HG03066 (cell line): ENCODE results near the gene ZMIZ2.
"Not testable (repeated sequence)": the region's sequence is repeated elsewhere in the genome, so short reads cannot be mapped to it uniquely, and the experiment has no call there.

ENCODE experiments used
- ATAC-seq: cut with Tn5 transposase; IDR thresholded peaks from one replicate; pipeline ENCODE4 v1.9.1; 2021; ENCODE audit warnings: low read depth; ENCODE audit not compliant: unreplicated experiment

ZMIZ2 gene

DNA sequence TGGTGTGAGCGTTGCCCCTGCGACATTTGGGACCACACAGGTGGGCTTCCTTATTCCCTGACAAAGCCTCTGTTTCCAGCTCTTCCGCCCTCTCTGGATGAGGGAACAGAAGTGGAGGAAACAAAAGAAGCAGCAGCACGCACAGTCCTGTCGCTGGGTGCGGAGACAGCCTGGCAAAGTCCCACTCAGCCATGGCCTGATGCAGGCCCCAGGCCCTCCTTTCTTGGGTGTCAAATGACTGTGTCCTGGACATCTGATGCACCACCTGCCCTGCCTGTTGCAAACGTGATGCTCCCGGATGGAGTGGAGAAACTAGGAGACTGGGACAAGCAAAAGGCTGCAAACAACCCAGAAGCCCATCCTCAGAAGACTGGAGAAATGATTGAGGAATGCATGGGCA lies 20.7 kb downstream of the ZMIZ2 start:
- no peak for ATAC-seq

DNA sequence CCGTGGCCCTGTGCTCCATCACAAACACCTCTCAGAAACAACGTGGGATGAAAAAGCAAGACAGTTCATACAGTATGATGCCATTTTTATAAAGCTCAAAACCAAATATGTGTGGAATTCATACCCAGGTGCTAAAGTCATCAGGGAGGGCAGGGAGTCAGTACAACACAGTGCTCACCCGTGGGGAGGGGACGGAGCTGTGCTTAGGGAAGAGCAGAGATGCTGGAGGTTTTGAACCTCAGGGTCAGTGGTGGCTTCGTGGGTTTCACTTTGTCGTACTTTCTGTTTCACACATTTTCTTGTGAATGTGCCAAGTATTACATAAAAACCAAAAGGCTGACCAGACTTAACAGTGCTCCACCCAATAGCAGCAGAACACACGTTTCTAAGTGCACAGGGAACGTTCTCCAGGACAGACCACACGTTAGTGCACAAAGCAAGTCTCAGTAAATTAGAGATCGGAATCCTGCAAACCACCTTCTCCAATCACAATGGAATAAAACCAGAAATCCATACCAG lies 21.2 kb downstream of the ZMIZ2 start:
- ATAC-seq = peak; percentile 67

DNA sequence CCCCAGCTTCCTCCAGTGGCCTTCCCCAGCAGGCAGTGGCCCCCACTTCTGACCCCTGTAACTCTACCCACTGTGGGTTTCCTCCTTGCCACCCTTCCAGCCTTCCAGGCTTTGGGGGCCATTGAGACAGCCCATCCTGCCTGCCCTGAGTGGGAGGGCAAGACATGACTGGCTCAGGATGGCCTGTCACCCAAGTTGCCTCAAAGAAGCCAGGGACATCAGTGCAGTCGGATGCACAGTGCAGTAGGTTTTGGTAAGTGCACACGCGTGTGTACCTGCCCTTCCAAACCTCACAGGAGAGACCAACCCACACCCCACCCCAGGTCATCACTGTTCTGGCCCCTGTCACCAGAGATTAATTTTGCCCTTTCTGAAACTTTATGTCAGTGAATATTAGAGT lies 22.7 kb downstream of the ZMIZ2 start:
- no peak for ATAC-seq

DNA sequence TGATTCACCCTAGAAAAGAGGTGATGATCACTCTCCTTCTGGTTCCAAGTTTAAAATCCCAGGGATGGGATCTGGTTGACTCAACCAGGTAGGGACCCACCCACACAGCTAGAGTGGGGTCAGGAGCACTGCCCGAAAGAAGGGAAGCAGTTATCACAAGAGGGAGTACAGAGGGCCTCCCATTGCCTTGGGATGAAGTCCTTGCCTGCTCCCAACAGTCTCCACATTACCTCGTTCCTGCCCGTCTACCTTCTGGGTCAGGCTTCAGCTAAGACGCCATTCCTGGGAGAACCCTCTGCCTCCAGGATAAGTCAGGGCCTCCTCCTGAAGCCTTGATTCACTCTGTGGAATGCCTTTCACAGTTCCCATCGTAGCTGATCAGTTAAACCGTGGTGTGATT lies 23.8 kb downstream of the ZMIZ2 start:
- no peak for ATAC-seq

DNA sequence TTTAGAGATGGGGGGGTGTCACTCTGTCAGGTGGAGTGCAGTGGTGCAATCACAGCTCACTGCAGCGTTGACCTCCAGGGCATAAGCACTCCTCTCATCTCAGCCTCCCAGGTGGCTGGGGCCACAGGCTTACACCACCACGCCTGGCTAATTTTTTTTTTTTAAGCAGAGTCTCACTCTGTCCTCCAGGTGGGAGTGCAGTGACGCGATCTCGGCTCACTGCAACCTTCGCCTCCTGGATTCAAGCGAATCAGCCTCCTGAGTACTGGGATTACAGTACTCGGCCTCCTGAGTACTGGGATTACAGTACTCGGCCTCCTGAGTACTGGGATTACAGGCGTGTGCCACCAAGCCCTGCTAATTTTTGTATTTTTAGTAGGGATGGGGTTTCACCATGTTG lies 24.2 kb downstream of the ZMIZ2 start:
- ATAC-seq = no peak

DNA sequence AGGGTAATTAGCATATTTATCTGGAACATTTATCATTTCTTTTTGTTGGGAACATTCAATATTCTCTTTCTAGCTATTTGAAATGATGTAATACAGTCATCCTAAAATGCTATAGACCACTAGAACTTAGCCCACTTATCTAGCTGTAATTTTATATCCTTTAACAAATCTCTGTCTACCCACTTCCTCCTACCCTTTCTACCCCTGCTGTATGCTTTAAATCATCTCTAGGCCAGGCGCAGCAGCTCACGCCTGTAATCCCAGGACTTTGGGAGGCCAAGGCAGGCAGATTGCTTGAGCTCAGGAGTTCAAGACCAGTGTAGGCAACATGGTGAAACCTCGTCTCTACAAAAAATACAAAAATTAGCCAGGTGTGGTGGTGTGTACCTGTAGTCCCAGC lies 25.8 kb downstream of the ZMIZ2 start:
- ATAC-seq = not testable (repeated sequence)

DNA sequence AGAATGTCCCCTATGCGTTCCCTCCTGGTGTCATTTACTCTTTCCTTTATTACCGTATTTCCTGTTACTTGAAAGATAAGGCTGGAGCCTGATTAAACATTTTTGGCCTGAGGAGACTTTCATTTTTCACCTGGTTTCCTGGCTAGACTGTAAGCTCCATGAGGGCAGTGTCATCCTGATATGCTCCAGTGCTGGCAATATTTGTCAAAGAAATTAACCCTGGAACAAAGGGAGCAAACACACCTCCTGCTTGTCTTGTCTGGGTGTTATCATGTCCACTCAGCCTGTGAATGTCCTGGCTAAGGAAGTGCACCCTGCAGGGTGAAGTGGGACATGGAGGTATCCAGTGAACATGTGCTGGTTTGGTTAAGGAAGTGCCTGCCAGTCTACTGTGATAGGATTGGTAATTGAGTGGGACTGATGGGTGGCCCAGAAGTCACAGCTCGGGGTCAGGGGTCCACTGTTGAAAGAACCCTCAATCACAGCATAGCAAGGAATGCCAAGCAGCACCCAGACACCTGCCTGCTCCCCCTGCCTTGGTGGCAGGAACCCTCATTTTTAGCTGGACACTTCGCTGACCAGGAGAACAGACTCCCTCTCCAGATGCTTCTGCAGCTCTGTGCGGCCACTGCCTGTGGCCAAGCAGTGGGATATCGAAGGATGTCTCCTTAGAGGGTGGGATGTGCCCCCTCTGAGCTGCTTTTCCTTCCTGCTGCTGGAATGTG lies 26.9 kb downstream of the ZMIZ2 start:
- no peak for ATAC-seq

DNA sequence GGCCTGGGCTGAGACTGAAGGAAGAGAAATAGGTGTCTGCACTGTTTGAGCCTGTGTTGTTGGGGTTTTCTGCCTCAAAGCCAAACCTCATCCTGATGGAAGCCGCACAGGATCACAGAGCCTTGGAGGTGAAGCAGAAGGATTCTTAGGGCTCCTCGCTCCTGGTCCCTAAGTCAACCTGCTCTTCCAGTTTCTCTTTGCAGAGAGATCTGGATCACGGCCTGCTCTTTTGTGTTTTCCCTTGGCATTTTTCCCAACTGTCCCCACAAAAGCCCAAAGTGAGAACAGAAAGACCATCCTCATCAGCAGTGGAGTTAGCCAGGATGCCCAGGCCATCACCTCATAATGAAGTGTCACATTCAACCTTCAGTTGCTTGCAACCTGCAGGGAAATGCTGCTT lies 27.6 kb downstream of the ZMIZ2 start:
- ATAC-seq = no peak

DNA sequence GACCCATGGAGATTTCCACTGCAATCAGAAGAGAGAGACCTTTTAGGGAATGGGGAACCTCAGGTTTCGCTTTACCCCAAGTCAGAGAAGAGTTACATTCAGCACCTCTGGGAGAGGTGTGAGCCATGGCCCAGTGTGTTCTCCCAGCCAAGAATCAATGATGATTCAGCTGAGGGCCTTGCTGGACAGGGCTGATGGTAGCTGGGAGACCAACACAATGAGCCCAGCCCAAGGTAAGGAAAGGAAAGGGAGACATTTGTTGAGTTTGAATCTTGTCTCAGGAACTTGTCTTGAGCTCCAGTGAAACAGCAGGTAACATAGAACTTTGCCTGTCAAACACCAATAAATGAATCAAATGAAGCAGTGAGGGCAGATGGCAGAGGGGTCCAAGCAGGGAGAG lies 33.8 kb downstream of the ZMIZ2 start:
- ATAC-seq = no peak

DNA sequence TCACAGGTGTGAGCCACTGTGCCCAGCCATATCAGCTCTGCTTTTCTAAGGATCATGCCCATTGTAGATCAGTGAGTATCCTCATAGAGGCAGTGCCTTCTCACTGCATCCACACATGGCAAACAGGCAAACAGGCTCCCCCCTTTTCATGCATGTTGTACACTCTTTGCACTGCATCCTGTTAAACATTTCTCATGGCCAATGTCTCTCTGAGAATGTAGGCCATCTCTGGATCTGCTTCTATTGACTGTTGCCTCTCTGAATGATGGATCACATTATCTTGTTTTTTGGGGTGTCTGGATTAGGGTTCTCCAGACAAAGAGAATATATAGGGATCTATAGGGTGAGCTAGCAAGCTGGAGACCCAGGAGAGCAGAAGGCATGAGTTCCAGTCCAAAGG lies 34.8 kb downstream of the ZMIZ2 start:
- no peak for ATAC-seq

DNA sequence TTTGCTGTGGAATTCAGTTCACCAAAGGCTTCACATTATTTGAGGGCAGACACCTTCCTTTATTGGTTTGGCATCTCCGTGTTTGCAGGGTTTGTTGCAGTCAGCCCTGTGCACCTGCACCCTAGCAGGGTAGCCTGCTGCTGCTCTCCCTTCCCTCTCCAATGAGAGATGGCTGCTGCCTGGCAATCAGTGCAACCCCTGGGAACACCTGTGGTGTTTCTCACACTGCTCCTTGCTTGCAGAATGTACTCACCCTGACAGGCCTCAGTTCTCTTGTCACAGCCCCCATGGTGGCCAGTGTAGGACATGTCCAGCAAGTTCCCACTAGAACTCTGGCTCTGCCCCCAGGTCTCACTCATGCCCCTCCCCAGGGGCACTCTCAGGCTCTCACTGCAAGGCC lies 35.7 kb downstream of the ZMIZ2 start:
- ATAC-seq = no peak

DNA sequence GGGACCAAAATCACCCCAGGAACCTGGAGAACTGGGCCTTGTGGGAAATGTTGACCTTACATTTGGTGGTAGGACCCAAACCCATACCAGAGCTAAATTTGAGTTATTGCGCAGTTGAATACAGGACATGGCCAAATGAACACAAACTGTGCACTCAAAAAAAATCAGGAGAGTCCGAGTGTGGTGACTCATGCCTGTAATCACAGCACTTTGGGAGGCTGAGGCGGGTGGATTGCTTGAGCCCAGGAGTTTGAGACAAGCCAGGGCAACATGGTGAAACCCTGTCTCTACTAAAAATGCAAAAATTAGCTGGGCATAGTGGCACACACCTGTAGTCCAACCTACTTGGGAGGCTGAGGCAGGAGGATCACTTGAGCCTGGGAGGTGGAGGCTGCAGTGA lies 36.6 kb downstream of the ZMIZ2 start:
- not testable (repeated sequence) for ATAC-seq

DNA sequence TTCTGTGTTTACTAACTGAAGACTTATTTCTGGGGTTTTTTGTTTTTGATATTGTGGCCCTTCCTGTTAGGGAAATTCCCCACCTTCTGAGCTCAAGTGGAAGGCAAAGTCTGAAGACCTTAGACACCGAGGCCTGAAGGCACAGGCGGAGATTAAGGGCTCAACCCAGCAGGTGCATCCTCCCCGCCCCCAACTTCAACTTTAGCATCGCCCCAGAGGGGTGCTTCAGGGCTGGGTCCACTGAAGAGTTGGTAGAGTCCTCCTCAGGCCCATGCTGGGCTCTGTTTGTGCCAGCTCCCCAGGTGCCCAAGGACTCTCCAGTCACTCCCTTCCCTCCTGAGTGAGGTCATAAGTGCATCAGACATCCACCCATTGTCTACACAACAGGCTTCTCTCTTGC lies 38.4 kb downstream of the ZMIZ2 start:
- ATAC-seq = no peak

DNA sequence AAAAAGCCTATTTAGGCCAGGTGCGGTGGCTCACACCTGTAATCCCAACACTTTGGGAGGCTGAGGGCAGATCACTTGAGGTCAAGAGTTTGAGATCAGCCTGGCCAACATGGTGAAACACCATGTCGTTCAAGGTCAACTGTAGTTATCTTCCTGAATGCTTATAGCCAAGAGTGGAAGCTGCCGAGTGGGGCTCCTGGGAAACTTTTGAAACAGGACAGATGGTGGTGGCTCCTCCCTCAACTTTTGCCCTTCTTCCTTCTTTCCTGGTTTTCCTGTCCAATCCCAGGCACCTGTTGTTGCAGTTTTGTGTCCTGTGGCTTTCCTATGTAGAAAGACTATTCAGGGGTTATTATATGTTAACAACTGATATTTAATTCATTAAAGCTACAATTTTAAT lies 39.1 kb downstream of the ZMIZ2 start:
- no peak for ATAC-seq

DNA sequence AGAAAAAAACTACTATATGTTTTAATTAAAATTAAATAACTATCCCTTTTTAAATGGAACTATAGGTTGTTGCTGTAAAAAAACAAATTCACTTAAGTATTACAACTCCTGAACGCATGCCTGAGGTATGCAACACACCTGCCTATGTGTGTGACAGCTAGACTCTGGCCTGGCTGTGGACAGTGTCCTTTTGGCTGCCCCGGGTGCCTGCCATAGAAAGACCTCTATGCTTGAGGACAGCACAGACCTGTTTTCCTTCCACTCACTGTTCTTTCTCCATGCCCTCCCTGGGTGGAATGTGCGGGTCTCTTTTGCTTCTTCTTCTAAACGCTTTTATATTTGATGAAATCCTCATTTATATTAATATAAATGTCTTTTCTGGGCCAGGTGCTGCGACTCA lies 41.3 kb downstream of the ZMIZ2 start:
- no peak for ATAC-seq

DNA sequence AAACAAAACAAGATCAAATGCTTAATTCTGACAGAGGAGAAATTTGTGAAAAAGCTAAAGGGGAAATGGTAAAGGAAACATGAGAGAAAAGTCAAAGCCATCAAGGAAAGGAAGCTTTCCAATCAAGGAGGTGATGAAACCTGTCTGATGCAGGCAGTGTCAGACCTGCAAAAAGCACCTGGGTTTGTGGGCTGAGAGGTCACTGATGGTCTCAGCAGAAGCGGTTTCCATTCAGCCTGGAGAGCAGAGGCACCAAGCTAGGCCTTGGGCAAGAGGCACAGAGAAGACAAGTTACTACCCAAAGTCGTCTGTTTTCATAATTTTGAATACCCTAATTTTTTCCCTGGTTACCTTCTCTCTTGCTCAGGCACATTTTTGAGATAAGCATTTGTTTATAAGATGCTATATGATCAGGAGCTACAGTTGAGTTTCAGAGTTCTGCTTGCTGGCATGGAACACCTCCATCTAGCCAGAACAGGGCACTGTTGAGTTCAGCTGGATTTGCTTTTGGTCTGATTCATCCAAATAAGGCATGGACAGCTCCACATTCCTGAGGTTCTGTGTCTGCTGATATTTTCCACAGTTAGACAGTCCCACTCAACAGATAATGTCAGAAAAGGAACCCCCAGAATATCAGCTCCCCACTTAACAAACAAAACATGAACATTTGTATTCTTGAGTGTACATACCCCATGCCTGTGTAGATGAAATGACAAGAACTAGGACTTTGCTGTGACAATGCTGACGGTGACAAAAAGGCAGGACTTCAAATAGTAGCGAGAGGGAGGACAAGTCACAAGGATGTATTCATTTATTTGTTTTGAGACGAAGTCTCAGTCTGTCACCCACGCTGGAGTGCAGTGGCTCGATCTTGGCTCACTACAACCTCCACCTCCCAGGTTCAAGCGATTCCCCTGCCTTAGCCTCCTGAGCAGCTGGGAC lies 42.9 kb downstream of the ZMIZ2 start:
- no peak for ATAC-seq

DNA sequence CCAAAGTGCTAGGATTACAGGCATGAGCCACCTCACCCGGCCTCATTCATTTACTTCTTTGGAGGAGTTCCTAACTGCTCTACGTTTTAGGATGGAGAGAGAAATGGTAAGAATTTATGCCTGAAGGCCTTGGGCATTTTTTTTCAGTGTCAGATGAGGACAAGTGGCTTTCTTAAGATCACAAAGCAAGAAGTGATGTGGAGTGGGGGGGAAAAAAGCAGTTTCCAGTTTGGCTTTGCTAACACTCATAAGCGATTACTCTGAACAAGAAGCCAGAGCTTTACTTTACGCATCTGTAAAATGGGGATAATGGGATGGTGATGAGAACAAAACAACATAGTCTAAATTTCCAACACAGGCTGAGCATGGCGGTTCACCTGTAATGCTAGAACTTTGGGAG lies 45.3 kb downstream of the ZMIZ2 start:
- no peak for ATAC-seq

DNA sequence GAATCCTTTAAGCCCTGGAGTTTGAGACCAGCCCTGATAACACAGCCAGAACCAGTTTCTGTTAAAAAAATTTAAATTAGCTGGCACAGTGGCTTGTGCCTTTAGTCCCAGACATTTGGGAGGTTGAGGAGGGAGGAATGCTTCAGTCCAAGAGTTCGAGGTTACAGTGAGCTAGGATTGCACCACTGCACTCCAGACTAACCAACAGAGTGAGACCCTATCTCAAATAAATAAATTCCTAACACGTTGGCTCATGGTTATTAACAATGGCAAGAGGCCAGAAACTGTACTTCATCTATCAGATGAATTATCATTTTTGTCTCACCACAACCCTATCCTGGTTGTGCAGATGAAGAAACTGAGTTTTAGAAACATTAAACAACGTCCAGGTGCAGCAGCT lies 45.7 kb downstream of the ZMIZ2 start:
- ATAC-seq = no peak

DNA sequence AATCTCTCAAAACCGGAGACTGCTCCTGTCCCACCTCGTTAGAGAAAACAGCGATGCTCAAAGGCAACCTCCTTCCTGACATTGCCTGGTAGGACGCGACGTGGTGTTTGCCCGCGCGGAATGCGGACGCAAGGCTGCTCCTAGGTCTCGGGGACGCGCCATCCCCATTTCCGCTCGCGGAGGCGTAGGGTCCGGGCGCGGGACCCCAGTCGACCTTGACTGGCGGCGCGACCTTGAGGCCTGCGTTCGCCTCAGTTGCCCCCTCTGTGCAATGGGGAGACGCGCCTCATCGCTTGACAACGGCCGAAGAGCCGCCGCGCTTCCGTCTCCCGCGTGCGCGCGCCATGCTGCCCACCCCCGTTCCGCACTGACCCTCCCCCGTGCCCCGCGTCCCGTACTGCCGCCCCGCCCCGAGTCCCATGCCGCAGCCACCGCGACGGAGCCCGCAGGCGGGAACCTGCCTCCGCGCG lies 47.4 kb downstream of the ZMIZ2 start:
- peak; percentile 10 for ATAC-seq

DNA sequence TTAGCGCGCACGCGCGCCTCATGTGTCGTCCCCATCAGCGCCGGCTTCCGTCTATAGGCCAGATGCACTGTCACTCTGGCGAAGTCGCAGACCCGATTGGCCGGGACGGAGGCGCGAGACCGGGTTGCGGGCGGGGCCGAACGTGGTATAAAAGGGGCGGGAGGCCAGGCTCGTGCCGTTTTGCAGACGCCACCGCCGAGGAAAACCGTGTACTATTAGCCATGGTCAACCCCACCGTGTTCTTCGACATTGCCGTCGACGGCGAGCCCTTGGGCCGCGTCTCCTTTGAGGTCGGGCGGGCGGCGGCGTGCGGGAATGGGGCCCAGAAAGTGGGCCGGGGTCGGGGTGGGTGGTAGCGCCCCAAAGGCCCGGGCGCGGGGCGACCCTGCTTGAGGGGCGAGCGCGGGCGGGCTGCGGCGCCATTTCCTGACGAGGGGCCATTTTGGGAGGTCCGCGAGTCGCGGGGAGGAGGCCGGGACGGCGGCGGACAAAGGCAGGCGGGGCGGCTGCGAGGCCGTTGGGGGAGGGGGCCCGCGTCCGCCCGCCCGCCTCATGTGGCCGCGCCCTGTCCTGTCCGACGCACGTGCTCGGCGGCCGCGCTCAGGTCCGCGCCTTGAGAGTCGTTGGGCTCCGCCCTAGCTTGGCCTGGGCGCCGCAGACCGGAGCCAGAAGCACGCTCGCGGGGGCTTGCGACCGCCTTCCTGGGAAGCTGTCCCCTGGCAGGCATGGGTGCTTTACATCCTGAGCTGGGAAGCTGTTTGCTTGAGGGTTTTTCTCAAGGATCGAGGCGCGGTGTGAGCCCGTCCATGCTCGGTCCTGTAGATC lies 48.1 kb downstream of the ZMIZ2 start, which contains the start of gene PPIA:
Gene PPIA, plus strand, starts transcription at position 178 of the 825 bp plus-strand sequence. Its CDS starts 44 bp downstream, at position 222.
- peak; percentile 89 for ATAC-seq
